ENCODE measurements around the gene VAMP1. TPM values are rescaled to one million over a fixed set of nuclear protein-coding genes. Genes with fewer than 3 reads are reported as not detected.
A peak's percentile ranks its signal among the peaks of the same experiment; 100 is the strongest.

VAMP1 gene
- total RNA-seq, 2 experiments from 2014 or later: 84.8 to 87.7 TPM

DNA sequence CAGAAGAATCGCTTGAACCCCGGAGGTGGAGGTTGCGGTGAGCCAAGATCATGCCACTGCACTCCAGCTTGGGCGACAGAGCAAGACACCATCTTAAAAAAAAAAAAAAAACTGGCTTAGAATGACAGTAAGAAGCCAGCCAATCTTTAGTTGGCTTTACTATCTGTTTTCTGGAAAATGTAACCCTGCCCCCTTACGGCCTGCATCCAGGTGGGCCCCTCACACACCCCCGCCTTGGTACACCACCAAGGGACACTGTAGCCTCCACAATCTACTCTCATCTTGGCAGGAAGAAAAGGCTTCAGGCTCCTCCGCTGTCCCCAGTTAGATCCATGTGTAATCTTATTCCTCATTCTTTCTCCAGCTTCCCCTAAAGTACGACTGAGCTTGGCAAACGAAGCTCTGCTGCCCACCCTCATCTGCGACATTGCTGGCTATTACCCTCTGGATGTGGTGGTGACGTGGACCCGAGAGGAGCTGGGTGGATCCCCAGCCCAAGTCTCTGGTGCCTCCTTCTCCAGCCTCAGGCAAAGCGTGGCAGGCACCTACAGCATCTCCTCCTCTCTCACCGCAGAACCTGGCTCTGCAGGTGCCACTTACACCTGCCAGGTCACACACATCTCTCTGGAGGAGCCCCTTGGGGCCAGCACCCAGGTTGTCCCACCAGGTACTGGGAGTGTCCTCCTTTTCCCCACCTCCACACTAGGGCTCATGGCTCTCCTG is 12.0 kb downstream of the VAMP1 start:
- H3K9me3 Mint-ChIP-seq: no peaks in the 10 kb centered on the region
- H3K27ac ChIP-seq (ENCODE audit: low read depth in 1 of 2, low read length in 2 of 2): peak overlapping the region; percentile 5 to 40

GRCh38 chr12:6457220-6457945 is 13.1 kb downstream of the VAMP1 start:
- Histone ChIP-seq H3K27ac (ENCODE audit: low read depth in 1 of 2, low read length in 2 of 2) (peak overlapping the region; percentile 31 to 45), H3K27me3 (ENCODE audit: control insufficient read depth in 1 of 2, insufficient read depth in 2 of 2, low read length in 2 of 2) (no peaks in the 10 kb centered on the region), H3K9me3 (ENCODE audit: control insufficient read depth in 1 of 2, insufficient read depth in 1 of 2, low read length in 2 of 2) (no peaks in the 10 kb centered on the region), H3K4me3 (ENCODE audit: low read length) (no peak overlapping the region), H3K36me3 (ENCODE audit: insufficient read depth, low read length) (peaks cover 72% of the 10 kb centered on the region), H3K4me1 (ENCODE audit: insufficient read depth, low read length) (peaks cover 74% of the 10 kb centered on the region)
- ATAC-seq (ENCODE audit: poor library complexity) (no peak), DNase-seq (no peak)
- Mint-ChIP-seq H3K27me3 (no peaks in the 10 kb centered on the region), H3K4me1 (ENCODE audit: low read depth) (peaks cover 77% of the 10 kb centered on the region), H3K9me3 (no peaks in the 10 kb centered on the region), H3K4me3 (no peak overlapping the region), H3K36me3 (ENCODE audit: low read depth) (peaks cover 93% of the 10 kb centered on the region), H3K27ac (peak overlapping the region; percentile 98)
- intact Hi-C loops (cut with DNase I, micrococcal nuclease): no loop called here
- no peak for TF ChIP-seq CTCF (IDR thresholded peaks at IDR 0.05)
- CTCF ChIA-PET: interaction anchor here (0.8 to 2.2 kb wide), 3 partner anchors 8 to 90 kb away, joined by 3 to 10 read pairs (median 9); no protein-coding TSS in a partner anchor
- POLR2A ChIA-PET: interaction anchor here (0.6 to 16.2 kb wide), 7 partner anchors 8 to 36 kb away, joined by 3 to 203 read pairs (median 3); partner anchors contain the start of genes CD27, MRPL51 and VAMP1

More for the DNA sequence above, 12.0 kb downstream of the VAMP1 start:
- ChIA-PET POLR2A (interaction anchor here (3.6 to 16.2 kb wide), 2 partner anchors 12 to 15 kb away, joined by 28 to 203 read pairs; partner anchors contain the start of genes CD27 and VAMP1), CTCF (interaction anchor here (0.8 to 1.9 kb wide), 5 partner anchors 14 to 91 kb away, joined by 3 to 9 read pairs (median 6); partner anchors contain the start of gene CD27)
- H3K27ac Mint-ChIP-seq: peak overlapping the region; percentile 92
- DNase-seq (no peak), ATAC-seq (ENCODE audit: poor library complexity) (no peak)
- intact Hi-C loops (cut with DNase I, micrococcal nuclease): no loop called here
- Histone ChIP-seq H3K4me3 (ENCODE audit: low read length) (no peak overlapping the region), H3K27me3 (ENCODE audit: control insufficient read depth in 1 of 2, insufficient read depth in 2 of 2, low read length in 2 of 2) (no peaks in the 10 kb centered on the region), H3K36me3 (ENCODE audit: insufficient read depth, low read length) (peaks cover 80% of the 10 kb centered on the region), H3K9me3 (ENCODE audit: control insufficient read depth in 1 of 2, insufficient read depth in 1 of 2, low read length in 2 of 2) (no peaks in the 10 kb centered on the region), H3K4me1 (ENCODE audit: insufficient read depth, low read length) (peaks cover 74% of the 10 kb centered on the region)
- H3K4me3 Mint-ChIP-seq: peak overlapping the region; percentile 44
- H3K4me1 Mint-ChIP-seq (ENCODE audit: low read depth): peaks cover 77% of the 10 kb centered on the region
- no peaks in the 10 kb centered on the region for H3K27me3 Mint-ChIP-seq
- H3K36me3 Mint-ChIP-seq (ENCODE audit: low read depth): peaks cover 91% of the 10 kb centered on the region
- no peak for TF ChIP-seq CTCF (IDR thresholded peaks at IDR 0.05)

GRCh38 chr12:6452944-6453630 is 17.4 kb downstream of the VAMP1 start:
- H3K27ac ChIP-seq (ENCODE audit: low read depth in 1 of 2, low read length in 2 of 2): peak overlapping the region; percentile 96 to 99
- H3K4me1 Mint-ChIP-seq (ENCODE audit: low read depth): peaks cover 71% of the 10 kb centered on the region
- H3K4me1 ChIP-seq (ENCODE audit: insufficient read depth, low read length): peaks cover 69% of the 10 kb centered on the region
- POLR2A ChIA-PET: interaction anchor here (1.2 to 16.2 kb wide), 10 partner anchors 10 to 130 kb away, joined by 3 to 225 read pairs (median 20); partner anchors contain the start of genes CD27, GAPDH, MRPL51 and VAMP1
- peak overlapping the region; percentile 97 for H3K4me3 ChIP-seq (ENCODE audit: low read length)
- peak overlapping the region; percentile 98 for H3K27ac Mint-ChIP-seq
- DNase-seq (peak in 3 of 14 experiments; percentile 46 to 64 (median 56)), ATAC-seq (ENCODE audit: poor library complexity) (no peak)
- intact Hi-C loops (cut with DNase I, micrococcal nuclease): loop anchor here in 1 of 2 experiments (1.0 to 2.0 kb wide), 2 partner anchors 9 to 18 kb away; no protein-coding TSS in a partner anchor
- peak overlapping the region; percentile 94 for H3K4me3 Mint-ChIP-seq
- H3K9me3 Mint-ChIP-seq: no peaks in the 10 kb centered on the region
- H3K27me3 ChIP-seq (ENCODE audit: control insufficient read depth in 1 of 2, insufficient read depth in 2 of 2, low read length in 2 of 2): no peaks in the 10 kb centered on the region
- no peak for TF ChIP-seq CTCF (IDR thresholded peaks at IDR 0.05)
- H3K36me3 Mint-ChIP-seq (ENCODE audit: low read depth): peaks cover 84% of the 10 kb centered on the region
- CTCF ChIA-PET: interaction anchor here (0.9 to 3.8 kb wide), 6 partner anchors 10 to 85 kb away, joined by 3 to 18 read pairs (median 10); partner anchors contain the start of gene VAMP1
- no peaks in the 10 kb centered on the region for H3K27me3 Mint-ChIP-seq
- peaks cover 63% of the 10 kb centered on the region for H3K36me3 ChIP-seq (ENCODE audit: insufficient read depth, low read length)
- H3K9me3 ChIP-seq (ENCODE audit: control insufficient read depth in 1 of 2, insufficient read depth in 1 of 2, low read length in 2 of 2): no peaks in the 10 kb centered on the region

All from CD4-positive, alpha-beta T cell (primary cell).